Smooth muscle cell (in vitro differentiated cells): Measurements from ENCODE around the gene PDE3A. TPM values are rescaled to one million over a fixed set of nuclear protein-coding genes. Genes with fewer than 3 reads are reported as not detected.

Experiments used
- DNase-seq: peaks from one replicate; lab custom pipeline; 2025; ENCODE audit not compliant: unreplicated experiment; lab: John Stamatoyannopoulos, UW
- H2AFZ ChIP-seq: fragments of 200-600 bp; sonication (generic); 2 replicates; pipeline ENCODE4 v1.6.0; 2016; ENCODE audit warnings: antibody characterized with exemption, low read depth, mild to moderate bottlenecking
- H3F3A ChIP-seq: fragments of 200-600 bp; sonication (generic); 2 replicates; pipeline ENCODE4 v1.6.0; 2017; ENCODE audit warnings: antibody characterized with exemption, low read depth
- H3K27ac ChIP-seq: fragments of 200-600 bp; sonication (generic); 2 replicates; pipeline ENCODE4 v1.5.1; 2016; ENCODE audit warnings: low read depth, mild to moderate bottlenecking
- H3K27me3 ChIP-seq: fragments of 200-600 bp; sonication (generic); 2 replicates; pipeline ENCODE4 v1.6.1; 2016; ENCODE audit warnings: low read depth, mild to moderate bottlenecking
- H3K36me3 ChIP-seq: fragments of 200-600 bp; sonication (generic); 2 replicates; pipeline ENCODE4 v1.5.1; 2016; ENCODE audit warnings: low read depth
- H3K4me1 ChIP-seq: fragments of 200-600 bp; sonication (generic); 2 replicates; pipeline ENCODE4 v1.5.1; 2016; ENCODE audit warnings: low read depth
- H3K4me2 ChIP-seq: fragments of 200-600 bp; sonication (generic); 2 replicates; pipeline ENCODE4 v1.6.0; 2016; ENCODE audit warnings: mild to moderate bottlenecking
- H3K4me3 ChIP-seq: fragments of 200-600 bp; sonication (generic); 2 replicates; pipeline ENCODE4 v1.5.1; 2016; ENCODE audit warnings: mild to moderate bottlenecking
- H3K79me2 ChIP-seq: fragments of 200-600 bp; sonication (generic); 2 replicates; pipeline ENCODE4 v1.6.0; 2016; ENCODE audit warnings: low read depth, mild to moderate bottlenecking
- H3K9ac ChIP-seq: fragments of 200-600 bp; sonication (generic); 2 replicates; pipeline ENCODE4 v1.6.0; 2016; ENCODE audit warnings: low read depth
- H3K9me3 ChIP-seq: fragments of 200-600 bp; sonication (generic); replicated peaks from 2 replicates; pipeline ENCODE4 v1.5.1; 2016; ENCODE audit warnings: low read depth
- H4K20me1 ChIP-seq: fragments of 200-600 bp; sonication (generic); 2 replicates; pipeline ENCODE4 v1.6.0; 2016; ENCODE audit warnings: low read depth
- WGBS: methylation state at CpG from one replicate; pipeline ENCODE4 v1.1.7; 2016; ENCODE audit warnings: low lambda C conversion rate; 5-methylcytosine and 5-hydroxymethylcytosine counted together
- polyA plus RNA-seq: library from polyadenylated mRNA; unstranded; fragments of >200 nt; fragmentation: Nextera tagmentation; extraction: Ambion mirVana; gene quantifications from 2 replicates; pipeline ENCODE4 v1.2.1, GENCODE V29; 2016
- total RNA-seq: library from RNA; depleted of rRNA; stranded (reverse); fragments of >200 nt; gene quantifications from 2 replicates; pipeline ENCODE4 v1.2.3, GENCODE V29; 2014
- TF ChIP-seq, protein P1 (sequence below): fragments of 200-600 bp; sonication (generic); IDR thresholded peaks from 2 replicates; pipeline ENCODE4 v1.5.1; 2017; ENCODE audit warnings: borderline replicate concordance, mild to moderate bottlenecking, antibody characterized with exemption; ENCODE audit not compliant: insufficient read depth, poor library complexity, severe bottlenecking

The PDE3A gene
- total and polyA plus RNA-seq, 2 experiments from 2014 or later = 1.3 to 6.1 TPM

DNA sequence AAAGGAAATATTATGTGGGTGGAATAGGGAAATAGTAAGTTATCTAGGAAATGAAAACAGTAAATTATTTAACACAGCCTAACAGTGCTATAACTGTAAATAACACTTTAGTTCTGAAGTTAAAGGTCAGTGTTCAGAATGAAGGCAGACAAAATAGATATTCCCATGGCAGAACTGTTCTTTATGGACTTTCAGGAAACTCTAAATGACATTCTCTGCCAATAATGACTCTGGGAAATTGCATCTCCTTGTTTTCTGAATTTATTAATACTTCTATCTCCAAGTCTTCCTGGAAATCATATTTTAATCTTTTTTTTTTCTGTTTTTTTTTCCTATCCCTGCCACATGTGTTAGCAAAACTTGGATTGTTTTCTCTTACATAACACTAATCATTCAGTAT, 101.4 kb downstream of the PDE3A start:
- no peak overlapping the region for H3K4me3 ChIP-seq
- H3K4me1 ChIP-seq = no peaks in the 10 kb centered on the region
- H3F3A ChIP-seq = no peaks in the 10 kb centered on the region
- no peaks in the 10 kb centered on the region for H3K27me3 ChIP-seq
- TF ChIP-seq, protein P1, sequence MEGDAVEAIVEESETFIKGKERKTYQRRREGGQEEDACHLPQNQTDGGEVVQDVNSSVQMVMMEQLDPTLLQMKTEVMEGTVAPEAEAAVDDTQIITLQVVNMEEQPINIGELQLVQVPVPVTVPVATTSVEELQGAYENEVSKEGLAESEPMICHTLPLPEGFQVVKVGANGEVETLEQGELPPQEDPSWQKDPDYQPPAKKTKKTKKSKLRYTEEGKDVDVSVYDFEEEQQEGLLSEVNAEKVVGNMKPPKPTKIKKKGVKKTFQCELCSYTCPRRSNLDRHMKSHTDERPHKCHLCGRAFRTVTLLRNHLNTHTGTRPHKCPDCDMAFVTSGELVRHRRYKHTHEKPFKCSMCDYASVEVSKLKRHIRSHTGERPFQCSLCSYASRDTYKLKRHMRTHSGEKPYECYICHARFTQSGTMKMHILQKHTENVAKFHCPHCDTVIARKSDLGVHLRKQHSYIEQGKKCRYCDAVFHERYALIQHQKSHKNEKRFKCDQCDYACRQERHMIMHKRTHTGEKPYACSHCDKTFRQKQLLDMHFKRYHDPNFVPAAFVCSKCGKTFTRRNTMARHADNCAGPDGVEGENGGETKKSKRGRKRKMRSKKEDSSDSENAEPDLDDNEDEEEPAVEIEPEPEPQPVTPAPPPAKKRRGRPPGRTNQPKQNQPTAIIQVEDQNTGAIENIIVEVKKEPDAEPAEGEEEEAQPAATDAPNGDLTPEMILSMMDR = no peak
- H3K4me2 ChIP-seq = no peak overlapping the region
- no peak for DNase-seq
- H3K9me3 ChIP-seq = no peaks in the 10 kb centered on the region
- peaks cover 4% of the 10 kb centered on the region for H3K79me2 ChIP-seq
- H3K27ac ChIP-seq = no peak overlapping the region
- H2AFZ ChIP-seq = no peak overlapping the region
- H3K9ac ChIP-seq = no peak overlapping the region
- no peaks in the 10 kb centered on the region for H3K36me3 ChIP-seq
- no peaks in the 10 kb centered on the region for H4K20me1 ChIP-seq

DNA sequence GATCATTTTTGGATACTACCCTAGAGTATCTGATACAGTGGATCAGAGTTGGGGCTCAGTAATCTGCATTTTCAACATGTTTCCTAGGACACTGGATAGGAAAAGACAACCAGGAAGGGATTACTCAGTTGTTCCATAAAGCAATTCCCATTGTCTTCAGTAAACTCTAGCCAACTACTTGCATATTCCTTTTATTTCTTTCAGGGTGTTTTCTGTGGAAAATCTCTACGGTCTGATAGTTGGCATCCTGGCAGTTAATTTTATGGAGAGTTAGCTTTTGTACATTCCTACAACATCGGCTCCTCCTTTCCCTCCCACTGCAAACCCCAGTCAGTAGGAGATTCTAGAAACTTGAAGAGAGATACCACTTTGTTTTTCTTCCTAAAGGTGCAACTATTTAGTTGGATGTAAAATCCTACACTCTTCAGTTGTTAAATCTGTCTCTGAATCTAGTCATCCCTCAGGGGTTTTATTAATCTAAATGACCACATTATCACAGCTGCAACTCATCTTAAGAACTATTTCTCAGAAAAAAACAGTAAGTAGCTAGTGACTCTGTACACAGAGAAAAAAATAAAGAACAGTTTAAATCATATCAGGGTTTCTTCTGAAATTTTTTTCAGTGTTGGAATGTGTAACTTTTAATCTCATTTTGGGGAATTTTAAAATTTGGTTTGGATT, 103.9 kb downstream of the PDE3A start:
- Histone ChIP-seq H3K4me3 (no peak overlapping the region), H3K27me3 (no peaks in the 10 kb centered on the region), H3K36me3 (no peaks in the 10 kb centered on the region), H3K9me3 (no peaks in the 10 kb centered on the region), H2AFZ (no peak overlapping the region), H3K9ac (no peak overlapping the region), H3K79me2 (peaks cover 4% of the 10 kb centered on the region), H3K4me1 (peaks cover 4% of the 10 kb centered on the region), H3K27ac (no peak overlapping the region), H3K4me2 (no peak overlapping the region), H4K20me1 (no peaks in the 10 kb centered on the region), H3F3A (no peaks in the 10 kb centered on the region)
- WGBS = 70% methylated on average over 2 of the region's 2 CpGs
- TF ChIP-seq, protein P1 = no peak
- DNase-seq = no peak

DNA sequence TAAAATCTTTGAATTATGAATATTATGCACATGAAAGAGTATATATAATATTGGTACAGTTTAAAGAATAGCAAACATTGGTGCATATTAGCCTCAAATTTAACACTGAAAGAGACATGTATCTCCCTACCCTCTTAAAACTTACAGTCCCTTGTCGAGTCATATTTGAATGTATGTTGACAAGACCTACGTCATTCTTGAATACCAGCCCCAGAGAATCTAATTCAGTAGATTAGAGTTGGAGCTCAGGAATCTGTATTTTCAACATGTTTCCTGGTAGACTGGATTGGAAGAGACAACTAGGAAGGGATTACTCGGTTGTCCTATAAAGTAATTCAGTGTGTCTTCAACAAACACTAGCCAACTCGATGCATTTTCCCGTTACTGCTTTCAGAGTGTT, 104.8 kb downstream of the PDE3A start:
- H3K4me2 ChIP-seq = no peak overlapping the region
- no peaks in the 10 kb centered on the region for H3K27me3 ChIP-seq
- H3K79me2 ChIP-seq = peaks cover 4% of the 10 kb centered on the region
- no peak overlapping the region for H3K27ac ChIP-seq
- no peak overlapping the region for H3K4me3 ChIP-seq
- H3K36me3 ChIP-seq = no peaks in the 10 kb centered on the region
- TF ChIP-seq, protein P1 = no peak
- no peak overlapping the region for H2AFZ ChIP-seq
- H3K4me1 ChIP-seq = peaks cover 11% of the 10 kb centered on the region
- no peak overlapping the region for H3K9ac ChIP-seq
- H3F3A ChIP-seq = no peaks in the 10 kb centered on the region
- H4K20me1 ChIP-seq = no peaks in the 10 kb centered on the region
- no peak for DNase-seq
- no peaks in the 10 kb centered on the region for H3K9me3 ChIP-seq
- 97% methylated on average over 5 of the region's 5 CpGs for WGBS

DNA sequence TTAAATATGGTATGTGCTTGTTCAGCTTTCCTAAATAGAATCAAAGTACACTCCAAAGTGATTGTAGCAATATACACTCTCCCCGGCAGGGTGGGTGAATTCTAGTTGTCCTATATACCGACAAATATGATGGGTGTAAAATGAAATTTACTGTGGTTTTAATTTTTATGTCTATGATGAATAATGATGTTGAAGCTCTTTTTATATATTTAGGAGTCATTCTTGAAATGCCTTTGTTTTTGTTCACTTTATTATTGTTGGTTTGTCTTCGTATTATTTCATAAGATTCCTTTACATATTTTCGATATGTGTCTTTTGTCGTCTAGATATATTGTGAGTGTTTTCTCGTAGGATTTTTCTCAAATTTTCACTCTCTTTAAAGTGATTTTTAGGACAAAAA, 105.7 kb downstream of the PDE3A start:
- TF ChIP-seq, protein P1 = no peak

More for the DNA sequence above, 105.7 kb downstream of the PDE3A start:
- DNase-seq = no peak
- H3K9me3 ChIP-seq = no peaks in the 10 kb centered on the region
- no peaks in the 10 kb centered on the region for H3F3A ChIP-seq
- no peaks in the 10 kb centered on the region for H3K27me3 ChIP-seq
- H2AFZ ChIP-seq = no peak overlapping the region
- no peak overlapping the region for H3K4me2 ChIP-seq
- H3K27ac ChIP-seq = no peak overlapping the region
- H3K79me2 ChIP-seq = peaks cover 4% of the 10 kb centered on the region
- no peak overlapping the region for H3K4me3 ChIP-seq
- WGBS = 98% methylated on average over 6 of the region's 6 CpGs
- H3K9ac ChIP-seq = no peak overlapping the region
- peaks cover 16% of the 10 kb centered on the region for H3K4me1 ChIP-seq
- no peaks in the 10 kb centered on the region for H3K36me3 ChIP-seq
- H4K20me1 ChIP-seq = no peaks in the 10 kb centered on the region
